ENCODE results near the gene SMARCD1.

SMARCD1 gene

GRCh38 chr12:50074936-50075807, 10.0 kb upstream of the SMARCD1 start:
- in situ Hi-C loops (cut with HindIII; ENCODE audit: low pct_ligation_motif_present, low sequenced_read_pairs), result no loop called here
- H3K4me3 ChIP-seq (ENCODE audit: low read depth, low read length), result no peak overlapping the region
- no peak overlapping the region for H3K27ac ChIP-seq
- no peaks in the 10 kb centered on the region for H3K36me3 ChIP-seq (replicated peaks)
- no peaks in the 10 kb centered on the region for H3K27me3 ChIP-seq (replicated peaks)
- peak; percentile 94 for TF ChIP-seq CTCF (IDR thresholded peaks at IDR 0.05; ENCODE audit: low read depth, low read length, missing control alignments)
- DNase-seq, result peak; percentile 73

GRCh38 chr12:50075808-50076170, 9.4 kb upstream of the SMARCD1 start:
- H3K27me3 ChIP-seq (replicated peaks), result no peaks in the 10 kb centered on the region
- TF ChIP-seq CTCF (IDR thresholded peaks at IDR 0.05; ENCODE audit: low read depth, low read length, missing control alignments), result no peak
- no peak overlapping the region for H3K4me3 ChIP-seq (ENCODE audit: low read depth, low read length)
- DNase-seq, result no peak
- no peak overlapping the region for H3K27ac ChIP-seq
- in situ Hi-C loops (cut with HindIII; ENCODE audit: low pct_ligation_motif_present, low sequenced_read_pairs), result no loop called here
- no peaks in the 10 kb centered on the region for H3K36me3 ChIP-seq (replicated peaks)

GRCh38 chr12:50077099-50077498, 8.0 kb upstream of the SMARCD1 start:
- no peak overlapping the region for H3K4me3 ChIP-seq (ENCODE audit: low read depth, low read length)
- H3K27ac ChIP-seq, result no peak overlapping the region
- no peak for TF ChIP-seq CTCF (IDR thresholded peaks at IDR 0.05; ENCODE audit: low read depth, low read length, missing control alignments)
- no peaks in the 10 kb centered on the region for H3K27me3 ChIP-seq (replicated peaks)
- no peaks in the 10 kb centered on the region for H3K36me3 ChIP-seq (replicated peaks)
- DNase-seq, result no peak
- in situ Hi-C loops (cut with HindIII; ENCODE audit: low pct_ligation_motif_present, low sequenced_read_pairs), result no loop called here

- no peak overlapping the region for H3K27ac ChIP-seq
- no peak for DNase-seq
- no peak for TF ChIP-seq CTCF (IDR thresholded peaks at IDR 0.05; ENCODE audit: low read depth, low read length, missing control alignments)
- no peak overlapping the region for H3K4me3 ChIP-seq (ENCODE audit: low read depth, low read length)
- no peaks in the 10 kb centered on the region for H3K36me3 ChIP-seq (replicated peaks)
- in situ Hi-C loops (cut with HindIII; ENCODE audit: low pct_ligation_motif_present, low sequenced_read_pairs), result no loop called here
- no peaks in the 10 kb centered on the region for H3K27me3 ChIP-seq (replicated peaks)
Measured at GRCh38 chr12:50078281-50078680, 6.9 kb upstream of the SMARCD1 start.

- H3K4me3 ChIP-seq (ENCODE audit: low read depth, low read length), result no peak overlapping the region
- DNase-seq, result no peak
- no peaks in the 10 kb centered on the region for H3K36me3 ChIP-seq (replicated peaks)
- in situ Hi-C loops (cut with HindIII; ENCODE audit: low pct_ligation_motif_present, low sequenced_read_pairs), result no loop called here
- TF ChIP-seq CTCF (IDR thresholded peaks at IDR 0.05; ENCODE audit: low read depth, low read length, missing control alignments), result no peak
- no peaks in the 10 kb centered on the region for H3K27me3 ChIP-seq (replicated peaks)
- no peak overlapping the region for H3K27ac ChIP-seq
Measured at GRCh38 chr12:50079771-50080170, 5.4 kb upstream of the SMARCD1 start.

Measured in brain microvascular endothelial cell (primary cell).